SK-N-SH treated with all-trans-retinoic acid at 6 μM for 48 hours (cell line): ENCODE measurements around the gene LAMB4.

Experiments
- BACH2 ChIP-seq: fragments of 250-450 bp; sonication (Bioruptor Pico); IDR thresholded peaks from 2 replicates; pipeline ENCODE4 v1.9.0; 2021; ENCODE audit warnings: mild to moderate bottlenecking, borderline replicate concordance
- CSDC2 ChIP-seq: fragments of 250-450 bp; sonication (Bioruptor Pico); IDR thresholded peaks from 2 replicates; pipeline ENCODE4 v1.5.0; 2020; ENCODE audit warnings: mild to moderate bottlenecking, moderate library complexity
- ESRRG ChIP-seq: fragments of 250-450 bp; sonication (Bioruptor Pico); IDR thresholded peaks from 2 replicates; pipeline ENCODE4 v1.6.1; 2021; ENCODE audit warnings: mild to moderate bottlenecking
- ZC3H10 ChIP-seq: fragments of 250-450 bp; sonication (Bioruptor Pico); IDR thresholded peaks from 2 replicates; pipeline ENCODE4 v1.5.1; 2021; ENCODE audit warnings: mild to moderate bottlenecking, moderate library complexity

DNA sequence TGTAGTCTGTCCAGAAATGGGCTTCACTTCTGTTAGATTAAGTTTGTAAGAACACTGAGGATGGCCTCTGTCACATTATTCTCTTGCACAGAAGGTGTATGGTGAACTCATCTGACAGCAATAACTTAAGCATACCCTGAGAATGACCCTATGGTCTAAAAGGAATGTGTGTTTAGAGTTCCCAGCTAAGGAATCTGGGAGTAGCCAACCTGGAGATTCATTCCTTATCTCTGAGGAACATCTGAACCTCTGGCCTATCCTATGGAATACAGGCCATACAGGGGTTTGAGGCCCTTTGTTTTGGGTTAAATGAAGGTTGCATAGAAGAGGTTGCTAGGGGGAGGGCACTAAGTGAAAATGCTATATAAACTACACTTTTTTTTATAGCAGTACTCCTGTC lies 41.4 kb downstream of the LAMB4 start:
- TF ChIP-seq ZC3H10 (CRISPR knock-in tag) (no peak), CSDC2 (CRISPR knock-in tag) (no peak), BACH2 (no peak), ESRRG (no peak)
